HEK293T (cell line): Measurements from ENCODE around the gene KRT80.

Source experiments
- CTCF ChIA-PET: fragments of 350-600 bp; formaldehyde crosslinking; extraction: SDS; loops from one replicate; lab custom pipeline; 2021; ENCODE audit warnings: antibody characterized with exemption, inconsistent platforms; lab: Yijun Ruan, JAX
- POLR2A ChIA-PET: fragments of 350-600 bp; formaldehyde crosslinking; extraction: SDS; loops from one replicate; lab custom pipeline; 2020; ENCODE audit warnings: antibody characterized with exemption, inconsistent platforms; lab: Yijun Ruan, JAX
- DNase-seq: peaks from one replicate; pipeline ENCODE4 v3.0.0; 2012; ENCODE audit warnings: mixed read lengths; ENCODE audit errors: extremely low spot score
- ARNT ChIP-seq: fragments of 450-650 bp; IDR thresholded peaks from 2 replicates; pipeline ENCODE4 v1.6.1; 2017; ENCODE audit warnings: mild to moderate bottlenecking
- BHLHE40 ChIP-seq: fragments of 450-650 bp; IDR thresholded peaks from 2 replicates; pipeline ENCODE4 v1.6.1; 2016; ENCODE audit warnings: mild to moderate bottlenecking, moderate library complexity, borderline replicate concordance
- CTBP1 ChIP-seq: fragments of 450-650 bp; IDR thresholded peaks from 2 replicates; pipeline ENCODE4 v1.6.1; 2016; ENCODE audit warnings: borderline replicate concordance
- ELF4 ChIP-seq: fragments of 450-650 bp; IDR thresholded peaks from 2 replicates; pipeline ENCODE4 v1.6.1; 2017; ENCODE audit warnings: antibody characterized with exemption
- FOXA1 ChIP-seq: fragments of 450-650 bp; IDR thresholded peaks from 2 replicates; pipeline ENCODE4 v1.6.1; 2016; ENCODE audit warnings: mild to moderate bottlenecking
- FOXK2 ChIP-seq: fragments of 450-650 bp; IDR thresholded peaks from 2 replicates; pipeline ENCODE4 v1.6.1; 2016; ENCODE audit warnings: mild to moderate bottlenecking
- FOXM1 ChIP-seq: fragments of 450-650 bp; IDR thresholded peaks from 2 replicates; pipeline ENCODE4 v1.6.1; 2017; ENCODE audit warnings: mild to moderate bottlenecking, borderline replicate concordance
- HDGF ChIP-seq: fragments of 450-650 bp; IDR thresholded peaks from 2 replicates; pipeline ENCODE4 v1.6.1; 2017; ENCODE audit warnings: antibody characterized with exemption, borderline replicate concordance
- L3MBTL2 ChIP-seq: fragments of 450-650 bp; conservative IDR thresholded peaks from 2 replicates; pipeline ENCODE4 v1.6.1; 2016; ENCODE audit warnings: mild to moderate bottlenecking
- LEF1 ChIP-seq: fragments of 450-650 bp; IDR thresholded peaks from 2 replicates; pipeline ENCODE4 v1.6.1; 2017; ENCODE audit warnings: mild to moderate bottlenecking, borderline replicate concordance
- NFRKB ChIP-seq: fragments of 450-650 bp; IDR thresholded peaks from 2 replicates; pipeline ENCODE4 v1.6.1; 2016; ENCODE audit warnings: mild to moderate bottlenecking, moderate library complexity
- SP1 ChIP-seq: fragments of 450-650 bp; IDR thresholded peaks from 2 replicates; pipeline ENCODE4 v1.6.1; 2017
- SUZ12 ChIP-seq: fragments of 450-650 bp; IDR thresholded peaks from 2 replicates; pipeline ENCODE4 v1.6.1; 2016; ENCODE audit warnings: mild to moderate bottlenecking
- TARDBP ChIP-seq: fragments of 450-650 bp; IDR thresholded peaks from 2 replicates; pipeline ENCODE4 v1.6.1; 2016
- ZNF384 ChIP-seq: fragments of 450-650 bp; IDR thresholded peaks from 2 replicates; pipeline ENCODE4 v1.6.1; 2016
- TF ChIP-seq, protein P1 (sequence below): fragments of 450-650 bp; IDR thresholded peaks from 2 replicates; pipeline ENCODE4 v1.6.1; 2016

Gene KRT80

GRCh38 chr12:52200781-52201450 is 9.1 kb upstream of the KRT80 start:
- TF ChIP-seq ZNF384 (no peak), FOXA1 (no peak), NFRKB (no peak), LEF1 (no peak), FOXM1 (no peak), L3MBTL2 (no peak), TARDBP (no peak), ELF4 (no peak), SP1 (no peak), ARNT (no peak), FOXK2 (no peak), HDGF (no peak)
- POLR2A ChIA-PET = interaction anchor here (1.2 kb wide), 1 partner anchor 36 kb away, joined by 3 read pairs; no protein-coding TSS in a partner anchor

DNA sequence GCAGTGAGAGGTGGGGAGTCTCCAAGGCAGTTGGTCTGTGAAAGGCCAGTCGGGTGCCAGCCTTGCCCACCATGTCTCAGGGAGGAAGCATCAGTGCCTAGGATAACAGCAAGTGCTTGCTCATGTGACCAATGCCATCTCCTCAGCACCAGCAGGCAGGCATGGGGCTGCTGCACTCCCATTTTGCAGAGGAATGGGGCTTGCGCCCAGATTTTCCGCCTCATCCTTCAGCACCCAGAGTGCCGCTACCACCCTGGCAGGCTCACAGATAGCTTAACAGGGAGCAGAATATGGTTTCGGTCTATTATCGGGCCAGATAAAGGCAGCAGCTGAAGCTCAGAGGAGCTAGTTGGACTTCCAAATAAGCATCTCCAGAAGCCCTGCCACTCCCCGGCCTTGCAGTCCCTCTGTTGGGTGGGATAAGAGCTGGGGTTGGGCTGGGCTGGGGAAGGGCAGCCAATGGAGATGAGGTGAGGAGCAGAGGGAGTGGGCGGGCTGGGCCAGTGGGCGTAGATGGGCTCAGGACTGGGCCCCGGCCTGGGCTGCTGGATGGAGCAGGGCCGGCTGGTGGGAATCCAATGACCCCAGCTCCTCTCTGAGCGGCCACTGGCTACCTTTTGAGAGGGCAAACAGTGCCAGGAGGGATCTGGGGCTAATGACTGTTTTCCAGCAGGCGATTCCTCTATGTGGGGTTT is 8.4 kb upstream of the KRT80 start:
- TF ChIP-seq NFRKB (no peak), ELF4 (no peak), LEF1 (no peak), CTBP1 (no peak), FOXM1 (no peak), FOXK2 (no peak)
- no peak for DNase-seq
- POLR2A ChIA-PET = interaction anchor here (1.2 kb wide), 1 partner anchor 35 kb away, joined by 3 read pairs; no protein-coding TSS in a partner anchor
- CTCF ChIA-PET = interaction anchor here (0.7 to 2.4 kb wide), 2 partner anchors 22 to 78 kb away, joined by 5 to 8 read pairs; no protein-coding TSS in a partner anchor

More at GRCh38 chr12:52200781-52201450, 9.1 kb upstream of the KRT80 start:
- no peak for DNase-seq
- CTCF ChIA-PET = interaction anchor here (2.4 kb wide), 1 partner anchor 21 kb away, joined by 8 read pairs; no protein-coding TSS in a partner anchor

DNA sequence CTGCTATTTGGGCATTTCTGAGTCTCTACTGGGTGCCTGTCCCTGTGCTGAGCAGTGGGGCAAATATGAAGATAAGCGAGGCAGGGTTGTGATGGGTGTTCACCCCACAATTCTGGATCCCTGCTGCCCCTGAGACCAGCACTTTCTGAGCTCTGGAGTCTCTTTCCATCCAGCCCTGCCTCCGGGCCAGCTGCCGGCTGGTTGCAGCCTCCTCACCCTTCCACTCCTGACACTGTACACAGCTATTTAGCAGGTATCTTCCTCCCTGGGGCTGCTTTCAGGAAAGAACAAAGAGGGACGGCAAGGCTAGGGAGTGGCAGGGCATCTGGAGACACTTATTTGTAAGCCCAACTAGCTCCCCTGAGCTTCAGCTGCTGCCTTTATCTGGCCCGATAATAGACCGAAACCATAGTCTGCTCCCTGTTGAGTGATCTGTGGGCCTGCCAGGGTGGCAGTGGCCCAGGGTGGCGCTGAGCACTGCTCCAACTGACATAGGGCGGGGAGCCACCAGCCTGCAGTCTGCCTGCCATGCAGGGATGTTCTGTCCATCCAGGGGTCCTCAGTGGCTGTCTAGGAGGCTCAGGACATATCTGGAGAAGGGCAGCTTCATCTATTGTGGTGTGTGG is 7.6 kb upstream of the KRT80 start:
- no peak for TF ChIP-seq SUZ12
- no peak for TF ChIP-seq FOXA1
- TF ChIP-seq L3MBTL2 = no peak
- TF ChIP-seq CTBP1 = no peak
- no peak for TF ChIP-seq FOXM1
- TF ChIP-seq ELF4 = no peak
- no peak for TF ChIP-seq NFRKB
- TF ChIP-seq, protein P1, sequence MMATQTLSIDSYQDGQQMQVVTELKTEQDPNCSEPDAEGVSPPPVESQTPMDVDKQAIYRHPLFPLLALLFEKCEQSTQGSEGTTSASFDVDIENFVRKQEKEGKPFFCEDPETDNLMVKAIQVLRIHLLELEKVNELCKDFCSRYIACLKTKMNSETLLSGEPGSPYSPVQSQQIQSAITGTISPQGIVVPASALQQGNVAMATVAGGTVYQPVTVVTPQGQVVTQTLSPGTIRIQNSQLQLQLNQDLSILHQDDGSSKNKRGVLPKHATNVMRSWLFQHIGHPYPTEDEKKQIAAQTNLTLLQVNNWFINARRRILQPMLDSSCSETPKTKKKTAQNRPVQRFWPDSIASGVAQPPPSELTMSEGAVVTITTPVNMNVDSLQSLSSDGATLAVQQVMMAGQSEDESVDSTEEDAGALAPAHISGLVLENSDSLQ = no peak
- no peak for TF ChIP-seq ZNF384
- no peak for TF ChIP-seq LEF1
- TF ChIP-seq TARDBP = no peak
- no peak for TF ChIP-seq SP1
- TF ChIP-seq HDGF = no peak
- TF ChIP-seq ARNT = no peak
- TF ChIP-seq BHLHE40 = no peak
- TF ChIP-seq FOXK2 = no peak
- CTCF ChIA-PET = interaction anchor here (0.7 kb wide), 1 partner anchor 79 kb away, joined by 5 read pairs; no protein-coding TSS in a partner anchor
- POLR2A ChIA-PET = no interaction called here

GRCh38 chr12:52198454-52199215 is 6.8 kb upstream of the KRT80 start:
- DNase-seq = no peak
- ChIA-PET POLR2A (no interaction called here), CTCF (no interaction called here)
- TF ChIP-seq FOXK2 (no peak), SP1 (no peak), FOXM1 (no peak), L3MBTL2 (no peak), LEF1 (no peak), NFRKB (no peak), ARNT (no peak)

More for the DNA sequence above, 7.6 kb upstream of the KRT80 start:
- DNase-seq = no peak

DNA sequence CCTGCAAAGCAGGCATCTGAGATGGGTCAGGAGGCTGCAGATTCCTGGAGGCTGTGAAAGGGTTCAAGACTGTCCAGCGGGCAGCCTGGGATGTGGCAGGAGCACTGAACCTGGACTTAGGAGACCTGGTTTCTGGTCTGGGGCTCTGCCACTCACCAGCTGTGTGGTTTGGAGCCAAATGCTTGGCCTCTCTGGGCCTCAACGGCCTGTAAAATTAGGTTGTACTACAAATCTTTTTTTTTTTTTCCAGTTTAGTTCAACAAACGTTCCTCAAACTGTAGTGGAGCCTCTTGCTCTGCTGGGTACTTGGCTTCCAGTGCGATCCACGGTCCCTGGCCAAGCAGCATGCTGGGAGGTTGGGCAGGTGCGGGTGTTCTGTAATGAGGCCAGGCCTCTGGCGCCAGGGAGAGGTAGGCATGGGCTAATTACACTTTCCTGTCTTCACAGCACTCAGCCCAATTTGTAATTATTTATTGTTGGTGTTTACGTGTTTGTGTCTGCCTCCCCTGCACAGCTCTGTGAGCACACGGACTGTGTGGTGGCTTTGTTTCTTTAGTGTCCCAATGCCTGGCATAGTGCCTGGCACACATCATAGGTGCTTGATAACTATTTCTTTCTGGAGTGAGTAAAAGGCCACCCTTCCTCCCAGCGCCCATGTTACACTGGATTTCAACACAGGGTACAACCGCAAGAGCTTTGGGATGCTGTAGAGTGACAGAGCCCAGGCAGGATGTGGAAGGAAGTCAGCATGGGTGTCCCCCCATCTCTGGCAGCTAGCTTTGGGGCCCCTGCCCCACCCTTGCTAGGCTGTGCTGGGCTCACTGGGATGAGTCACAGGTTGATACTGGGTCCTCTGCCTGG is 5.8 kb upstream of the KRT80 start:
- ChIA-PET CTCF (no interaction called here), POLR2A (no interaction called here)
- TF ChIP-seq SP1 = no peak
- no peak for TF ChIP-seq HDGF
- TF ChIP-seq ELF4 = no peak
- no peak for TF ChIP-seq ARNT
- no peak for TF ChIP-seq CTBP1
- TF ChIP-seq ZNF384 = no peak
- no peak for TF ChIP-seq TARDBP
- TF ChIP-seq SUZ12 = no peak
- TF ChIP-seq FOXM1 = no peak
- no peak for DNase-seq
